GM18873 (cell line): ENCODE measurements around the gene RNPEP.
"Not testable (repeated sequence)": the region's sequence is repeated elsewhere in the genome, so short reads cannot be mapped to it uniquely, and the experiment has no call there.

Source experiments
- ATAC-seq: cut with Tn5 transposase; IDR thresholded peaks from one replicate; pipeline ENCODE4 v1.9.1; 2021; ENCODE audit warnings: mild to moderate bottlenecking, moderate library complexity, moderate number of reproducible peaks; ENCODE audit not compliant: unreplicated experiment, low FRiP score

RNPEP gene

GRCh38 chr1:202031796-202032195, 49.3 kb downstream of the RNPEP start:
- ATAC-seq, result no peak

- ATAC-seq, result no peak
Observed at GRCh38 chr1:202034149-202034682, 51.8 kb downstream of the RNPEP start.

- ATAC-seq, result no peak
Observed at GRCh38 chr1:202034683-202035462, 52.4 kb downstream of the RNPEP start.

GRCh38 chr1:202036595-202037387, 54.3 kb downstream of the RNPEP start:
- no peak for ATAC-seq

- ATAC-seq, result no peak
Observed at GRCh38 chr1:202037706-202038296, 55.4 kb downstream of the RNPEP start.

- ATAC-seq, result peak; percentile 57
Observed at GRCh38 chr1:202038688-202039346, 56.4 kb downstream of the RNPEP start.

GRCh38 chr1:202045705-202046104, 63.3 kb downstream of the RNPEP start:
- no peak for ATAC-seq

GRCh38 chr1:202046227-202046626, 63.8 kb downstream of the RNPEP start:
- no peak for ATAC-seq

GRCh38 chr1:202046748-202047708, 64.6 kb downstream of the RNPEP start:
- no peak for ATAC-seq

- no peak for ATAC-seq
Observed at GRCh38 chr1:202047977-202048376, 65.5 kb downstream of the RNPEP start.

- ATAC-seq, result no peak
Observed at GRCh38 chr1:202049129-202049528, 66.7 kb downstream of the RNPEP start.

- no peak for ATAC-seq
Observed at GRCh38 chr1:202054094-202054493, 71.6 kb downstream of the RNPEP start.

GRCh38 chr1:202054673-202055072, 72.2 kb downstream of the RNPEP start:
- not testable (repeated sequence) for ATAC-seq
